ENCODE data around the gene CLCN3. TPM values are rescaled to one million over a fixed set of nuclear protein-coding genes. Genes with fewer than 3 reads are reported as not detected.

CLCN3 gene
- total RNA-seq, 1 experiment from 2014 or later = 29.1 TPM

GRCh38 chr4:169601016-169601771 is 19.2 kb upstream of the CLCN3 start:
- no peak for ATAC-seq
- CTCF ChIA-PET = no interaction called here
- no peaks in the 10 kb centered on the region for H3K27me3 Mint-ChIP-seq (ENCODE audit: low read depth)

More at GRCh38 chr4:169601016-169601771, 19.2 kb upstream of the CLCN3 start:
- Mint-ChIP-seq H3K9me3 (no peaks in the 10 kb centered on the region), H3K4me3 (no peak overlapping the region), H3K4me1 (no peaks in the 10 kb centered on the region), H3K36me3 (peaks cover 2% of the 10 kb centered on the region; the same call in 1 of the 2 replicates), H3K27ac (no peak overlapping the region)
- POLR2A ChIA-PET = no interaction called here
- TF ChIP-seq, protein P1, sequence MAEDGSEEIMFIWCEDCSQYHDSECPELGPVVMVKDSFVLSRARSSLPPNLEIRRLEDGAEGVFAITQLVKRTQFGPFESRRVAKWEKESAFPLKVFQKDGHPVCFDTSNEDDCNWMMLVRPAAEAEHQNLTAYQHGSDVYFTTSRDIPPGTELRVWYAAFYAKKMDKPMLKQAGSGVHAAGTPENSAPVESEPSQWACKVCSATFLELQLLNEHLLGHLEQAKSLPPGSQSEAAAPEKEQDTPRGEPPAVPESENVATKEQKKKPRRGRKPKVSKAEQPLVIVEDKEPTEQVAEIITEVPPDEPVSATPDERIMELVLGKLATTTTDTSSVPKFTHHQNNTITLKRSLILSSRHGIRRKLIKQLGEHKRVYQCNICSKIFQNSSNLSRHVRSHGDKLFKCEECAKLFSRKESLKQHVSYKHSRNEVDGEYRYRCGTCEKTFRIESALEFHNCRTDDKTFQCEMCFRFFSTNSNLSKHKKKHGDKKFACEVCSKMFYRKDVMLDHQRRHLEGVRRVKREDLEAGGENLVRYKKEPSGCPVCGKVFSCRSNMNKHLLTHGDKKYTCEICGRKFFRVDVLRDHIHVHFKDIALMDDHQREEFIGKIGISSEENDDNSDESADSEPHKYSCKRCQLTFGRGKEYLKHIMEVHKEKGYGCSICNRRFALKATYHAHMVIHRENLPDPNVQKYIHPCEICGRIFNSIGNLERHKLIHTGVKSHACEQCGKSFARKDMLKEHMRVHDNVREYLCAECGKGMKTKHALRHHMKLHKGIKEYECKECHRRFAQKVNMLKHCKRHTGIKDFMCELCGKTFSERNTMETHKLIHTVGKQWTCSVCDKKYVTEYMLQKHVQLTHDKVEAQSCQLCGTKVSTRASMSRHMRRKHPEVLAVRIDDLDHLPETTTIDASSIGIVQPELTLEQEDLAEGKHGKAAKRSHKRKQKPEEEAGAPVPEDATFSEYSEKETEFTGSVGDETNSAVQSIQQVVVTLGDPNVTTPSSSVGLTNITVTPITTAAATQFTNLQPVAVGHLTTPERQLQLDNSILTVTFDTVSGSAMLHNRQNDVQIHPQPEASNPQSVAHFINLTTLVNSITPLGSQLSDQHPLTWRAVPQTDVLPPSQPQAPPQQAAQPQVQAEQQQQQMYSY (CRISPR knock-in tag; IDR thresholded peaks at IDR 0.05) = no peak
- TF ChIP-seq PREB (CRISPR knock-in tag; IDR thresholded peaks at IDR 0.05; ENCODE audit: borderline replicate concordance) (no peak), ZNF232 (CRISPR knock-in tag; IDR thresholded peaks at IDR 0.05) (no peak), ATF1 (CRISPR knock-in tag; IDR thresholded peaks at IDR 0.05) (no peak), GABPB1 (CRISPR knock-in tag; IDR thresholded peaks at IDR 0.05) (no peak), ZNF121 (CRISPR knock-in tag; IDR thresholded peaks at IDR 0.05) (no peak), ZBTB21 (CRISPR knock-in tag; IDR thresholded peaks at IDR 0.05; ENCODE audit: borderline replicate concordance) (no peak), TP53 (CRISPR knock-in tag; IDR thresholded peaks at IDR 0.05) (no peak), AFF4 (CRISPR knock-in tag; IDR thresholded peaks at IDR 0.05; ENCODE audit: borderline replicate concordance) (no peak), RORB (CRISPR knock-in tag; IDR thresholded peaks at IDR 0.05) (no peak), JUN (CRISPR knock-in tag; IDR thresholded peaks at IDR 0.05) (no peak), ESRRA (CRISPR knock-in tag; IDR thresholded peaks at IDR 0.05; ENCODE audit: borderline replicate concordance) (no peak), HMGXB4 (CRISPR knock-in tag; IDR thresholded peaks at IDR 0.05) (no peak), FOXJ3 (CRISPR knock-in tag; IDR thresholded peaks at IDR 0.05; ENCODE audit: borderline replicate concordance) (no peak), NR2C2 (CRISPR knock-in tag; IDR thresholded peaks at IDR 0.05) (no peak), FOXP1 (CRISPR knock-in tag; IDR thresholded peaks at IDR 0.05; ENCODE audit: borderline replicate concordance) (no peak)
- TF ChIP-seq, protein P2, sequence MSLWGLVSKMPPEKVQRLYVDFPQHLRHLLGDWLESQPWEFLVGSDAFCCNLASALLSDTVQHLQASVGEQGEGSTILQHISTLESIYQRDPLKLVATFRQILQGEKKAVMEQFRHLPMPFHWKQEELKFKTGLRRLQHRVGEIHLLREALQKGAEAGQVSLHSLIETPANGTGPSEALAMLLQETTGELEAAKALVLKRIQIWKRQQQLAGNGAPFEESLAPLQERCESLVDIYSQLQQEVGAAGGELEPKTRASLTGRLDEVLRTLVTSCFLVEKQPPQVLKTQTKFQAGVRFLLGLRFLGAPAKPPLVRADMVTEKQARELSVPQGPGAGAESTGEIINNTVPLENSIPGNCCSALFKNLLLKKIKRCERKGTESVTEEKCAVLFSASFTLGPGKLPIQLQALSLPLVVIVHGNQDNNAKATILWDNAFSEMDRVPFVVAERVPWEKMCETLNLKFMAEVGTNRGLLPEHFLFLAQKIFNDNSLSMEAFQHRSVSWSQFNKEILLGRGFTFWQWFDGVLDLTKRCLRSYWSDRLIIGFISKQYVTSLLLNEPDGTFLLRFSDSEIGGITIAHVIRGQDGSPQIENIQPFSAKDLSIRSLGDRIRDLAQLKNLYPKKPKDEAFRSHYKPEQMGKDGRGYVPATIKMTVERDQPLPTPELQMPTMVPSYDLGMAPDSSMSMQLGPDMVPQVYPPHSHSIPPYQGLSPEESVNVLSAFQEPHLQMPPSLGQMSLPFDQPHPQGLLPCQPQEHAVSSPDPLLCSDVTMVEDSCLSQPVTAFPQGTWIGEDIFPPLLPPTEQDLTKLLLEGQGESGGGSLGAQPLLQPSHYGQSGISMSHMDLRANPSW (CRISPR knock-in tag; conservative IDR thresholded peaks at IDR 0.05; ENCODE audit: low read depth) = no peak
- TF ChIP-seq, protein P3, sequence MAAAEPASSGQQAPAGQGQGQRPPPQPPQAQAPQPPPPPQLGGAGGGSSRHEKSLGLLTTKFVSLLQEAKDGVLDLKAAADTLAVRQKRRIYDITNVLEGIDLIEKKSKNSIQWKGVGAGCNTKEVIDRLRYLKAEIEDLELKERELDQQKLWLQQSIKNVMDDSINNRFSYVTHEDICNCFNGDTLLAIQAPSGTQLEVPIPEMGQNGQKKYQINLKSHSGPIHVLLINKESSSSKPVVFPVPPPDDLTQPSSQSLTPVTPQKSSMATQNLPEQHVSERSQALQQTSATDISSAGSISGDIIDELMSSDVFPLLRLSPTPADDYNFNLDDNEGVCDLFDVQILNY (CRISPR knock-in tag; IDR thresholded peaks at IDR 0.05) = no peak
- TF ChIP-seq, protein P4, sequence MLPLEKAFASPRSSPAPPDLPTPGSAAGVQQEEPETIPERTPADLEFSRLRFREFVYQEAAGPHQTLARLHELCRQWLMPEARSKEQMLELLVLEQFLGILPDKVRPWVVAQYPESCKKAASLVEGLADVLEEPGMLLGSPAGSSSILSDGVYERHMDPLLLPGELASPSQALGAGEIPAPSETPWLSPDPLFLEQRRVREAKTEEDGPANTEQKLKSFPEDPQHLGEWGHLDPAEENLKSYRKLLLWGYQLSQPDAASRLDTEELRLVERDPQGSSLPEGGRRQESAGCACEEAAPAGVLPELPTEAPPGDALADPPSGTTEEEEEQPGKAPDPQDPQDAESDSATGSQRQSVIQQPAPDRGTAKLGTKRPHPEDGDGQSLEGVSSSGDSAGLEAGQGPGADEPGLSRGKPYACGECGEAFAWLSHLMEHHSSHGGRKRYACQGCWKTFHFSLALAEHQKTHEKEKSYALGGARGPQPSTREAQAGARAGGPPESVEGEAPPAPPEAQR (CRISPR knock-in tag; IDR thresholded peaks at IDR 0.05) = no peak
- DNase-seq (ENCODE audit: low spot score) = no peak
